IPS-18a (cell line): ENCODE results near the gene MAD1L1.

Source experiments
- H3K27ac ChIP-seq: one replicate; pipeline ENCODE4 v1.5.1; 2013; ENCODE audit warnings: low read length
- H3K27me3 ChIP-seq: one replicate; pipeline ENCODE4 v1.6.1; 2013; ENCODE audit warnings: mild to moderate bottlenecking, low read length; ENCODE audit not compliant: control insufficient read depth, insufficient read depth
- H3K36me3 ChIP-seq: one replicate; pipeline ENCODE4 v1.6.1; 2013; ENCODE audit warnings: low read depth, low read length; ENCODE audit not compliant: control insufficient read depth
- H3K4me1 ChIP-seq: one replicate; pipeline ENCODE4 v1.6.1; 2013; ENCODE audit warnings: low read depth, low read length; ENCODE audit not compliant: control insufficient read depth
- H3K4me3 ChIP-seq: one replicate; pipeline ENCODE4 v1.5.1; 2013; ENCODE audit warnings: low read length
- H3K9ac ChIP-seq: one replicate; pipeline ENCODE4 v1.6.1; 2013; ENCODE audit warnings: mild to moderate bottlenecking, low read length, moderate library complexity
- H3K9me3 ChIP-seq: one replicate; pipeline ENCODE4 v1.6.1; 2013; ENCODE audit warnings: low read depth, low read length; ENCODE audit not compliant: control insufficient read depth

The MAD1L1 gene

DNA sequence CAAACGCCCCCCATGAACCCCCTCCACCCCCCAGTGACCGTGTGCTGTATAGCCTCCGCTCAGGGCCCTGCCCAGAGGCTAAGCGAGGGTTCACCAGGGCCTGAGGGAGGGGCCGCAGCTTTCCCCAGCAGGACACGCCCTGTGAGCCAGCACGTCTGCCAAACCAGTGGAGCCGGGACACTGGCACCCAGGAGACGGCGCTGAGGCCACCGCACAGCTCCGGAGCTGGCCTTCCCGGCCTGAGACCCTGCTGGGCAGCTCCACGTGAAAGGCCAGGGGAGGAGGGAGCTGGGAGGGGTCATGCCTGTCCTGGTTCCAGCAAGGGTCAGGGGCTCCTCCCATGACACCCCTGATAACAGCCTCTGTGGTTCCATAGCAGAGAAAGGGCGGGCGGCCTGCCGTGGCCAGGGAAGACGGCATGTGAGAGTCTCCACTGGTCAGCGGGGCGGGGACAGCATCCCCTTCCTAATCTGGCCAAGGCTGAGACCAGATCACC is 284.4 kb downstream of the MAD1L1 start:
- Histone ChIP-seq H3K27me3 (no peaks in the 10 kb centered on the region), H3K4me1 (peaks cover 7% of the 10 kb centered on the region), H3K27ac (no peak overlapping the region), H3K9ac (no peak overlapping the region), H3K4me3 (no peak overlapping the region), H3K9me3 (no peaks in the 10 kb centered on the region), H3K36me3 (no peaks in the 10 kb centered on the region)

DNA sequence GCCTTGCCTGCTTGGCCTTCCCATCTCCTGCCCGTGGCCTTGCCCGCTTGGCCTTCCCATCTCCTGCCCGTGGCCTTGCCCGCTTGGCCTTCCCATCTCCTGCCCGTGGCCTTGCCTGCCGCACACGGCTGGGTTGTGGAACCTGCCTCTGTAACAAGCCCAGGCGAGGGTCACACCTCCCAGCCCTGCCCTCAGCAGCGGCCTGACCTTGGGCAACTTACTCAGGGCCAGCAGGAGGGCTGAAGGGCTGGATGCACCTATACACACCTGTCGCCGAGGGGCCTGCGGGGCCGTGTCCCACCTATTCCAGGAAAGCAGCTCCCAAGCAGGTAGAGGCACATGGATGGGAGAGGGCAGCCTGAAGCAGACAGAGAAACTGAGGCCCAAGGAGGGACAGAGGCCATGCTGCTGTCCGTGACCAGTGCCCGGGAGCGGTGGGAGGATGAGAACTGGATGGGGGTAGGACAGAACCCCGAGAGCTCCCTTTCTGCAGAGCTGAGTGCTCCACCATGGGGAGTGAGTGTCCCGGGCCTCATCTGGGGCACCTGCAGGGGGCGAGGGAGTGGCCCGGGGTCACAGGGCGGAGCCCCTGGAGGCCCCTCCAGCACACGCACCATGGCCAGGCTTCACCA is 285.0 kb downstream of the MAD1L1 start:
- H3K9me3 ChIP-seq: no peaks in the 10 kb centered on the region
- H3K36me3 ChIP-seq: no peaks in the 10 kb centered on the region
- no peak overlapping the region for H3K27ac ChIP-seq

DNA sequence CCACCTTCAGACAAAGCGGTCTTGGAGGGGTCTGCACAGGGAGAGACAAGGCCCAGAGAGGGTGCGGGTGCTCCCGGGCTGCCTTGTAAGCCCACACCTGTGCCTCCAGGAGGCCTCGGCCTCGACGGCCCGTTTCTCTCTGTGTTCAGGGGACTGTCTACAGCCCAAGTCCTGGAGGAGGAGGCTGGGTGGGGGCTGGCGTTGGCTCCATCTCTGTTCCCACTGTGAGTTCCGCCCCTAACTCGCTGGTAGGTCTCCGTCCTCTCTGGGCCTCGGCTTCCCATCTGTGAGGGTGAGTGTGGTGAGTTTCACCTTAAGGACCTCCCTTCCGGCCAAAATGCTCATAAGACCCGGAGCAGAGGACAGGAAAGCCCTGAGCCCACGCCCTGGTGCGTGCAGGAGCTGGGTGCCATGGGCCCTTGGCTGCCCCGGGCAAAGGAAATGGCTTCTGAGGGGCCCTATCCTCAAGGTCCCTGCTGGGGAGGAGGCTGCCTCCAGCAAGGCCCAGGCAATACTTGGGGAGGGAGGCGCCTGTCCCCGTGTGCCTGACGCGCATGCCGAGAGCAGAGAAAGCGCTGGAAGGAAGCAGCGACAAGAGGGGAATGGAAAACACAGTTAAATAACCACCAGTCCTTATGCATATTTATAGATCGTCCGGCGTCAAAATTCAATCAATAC is 285.8 kb downstream of the MAD1L1 start:
- Histone ChIP-seq H3K9me3 (no peaks in the 10 kb centered on the region), H3K36me3 (no peaks in the 10 kb centered on the region), H3K9ac (no peak overlapping the region), H3K27me3 (no peaks in the 10 kb centered on the region), H3K27ac (no peak overlapping the region), H3K4me1 (peaks cover 18% of the 10 kb centered on the region), H3K4me3 (no peak overlapping the region)

More for the DNA sequence above, 285.0 kb downstream of the MAD1L1 start:
- Histone ChIP-seq H3K27me3 (no peaks in the 10 kb centered on the region), H3K4me3 (no peak overlapping the region), H3K9ac (no peak overlapping the region), H3K4me1 (peaks cover 13% of the 10 kb centered on the region)

DNA sequence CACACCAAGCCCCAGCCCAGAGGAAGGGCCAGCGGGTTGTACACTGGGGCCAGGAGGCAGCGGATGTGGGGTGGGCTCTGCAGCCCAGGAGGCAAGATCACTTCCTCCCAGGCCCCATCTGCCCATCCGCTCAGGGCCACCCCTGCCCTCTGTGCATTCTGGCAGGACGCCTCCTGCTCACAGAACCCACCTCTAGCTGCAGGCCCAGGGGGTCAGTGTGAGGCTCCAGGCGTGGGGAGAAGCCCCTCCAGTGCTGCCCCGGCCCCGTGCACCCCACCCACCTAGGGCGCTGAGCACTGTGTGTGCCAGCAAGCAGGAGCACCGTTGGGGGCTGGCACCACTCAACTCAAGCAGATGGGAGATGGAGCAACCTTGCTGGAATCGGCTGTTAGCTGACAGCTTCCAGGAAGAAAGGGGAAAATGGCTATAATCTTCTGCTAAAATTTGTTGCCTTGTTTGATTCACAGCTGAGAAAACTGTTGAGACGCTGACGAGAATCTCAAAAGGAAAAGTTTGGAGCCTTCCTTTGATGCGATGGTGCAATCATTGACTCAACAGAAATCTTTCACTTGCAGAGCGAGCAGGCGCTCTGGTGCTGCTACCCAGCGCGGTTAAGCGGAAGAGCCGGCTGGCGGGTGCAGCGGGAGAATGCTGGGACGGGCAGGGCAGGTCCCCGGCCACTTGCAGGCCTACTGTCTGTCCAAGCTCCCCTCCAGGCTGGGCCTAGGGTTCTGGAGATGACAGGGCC is 286.5 kb downstream of the MAD1L1 start:
- H3K27me3 ChIP-seq: no peaks in the 10 kb centered on the region
- H3K9me3 ChIP-seq: no peaks in the 10 kb centered on the region
- peaks cover 18% of the 10 kb centered on the region for H3K4me1 ChIP-seq
- H3K9ac ChIP-seq: no peak overlapping the region
- H3K4me3 ChIP-seq: no peak overlapping the region
- no peaks in the 10 kb centered on the region for H3K36me3 ChIP-seq
- no peak overlapping the region for H3K27ac ChIP-seq

DNA sequence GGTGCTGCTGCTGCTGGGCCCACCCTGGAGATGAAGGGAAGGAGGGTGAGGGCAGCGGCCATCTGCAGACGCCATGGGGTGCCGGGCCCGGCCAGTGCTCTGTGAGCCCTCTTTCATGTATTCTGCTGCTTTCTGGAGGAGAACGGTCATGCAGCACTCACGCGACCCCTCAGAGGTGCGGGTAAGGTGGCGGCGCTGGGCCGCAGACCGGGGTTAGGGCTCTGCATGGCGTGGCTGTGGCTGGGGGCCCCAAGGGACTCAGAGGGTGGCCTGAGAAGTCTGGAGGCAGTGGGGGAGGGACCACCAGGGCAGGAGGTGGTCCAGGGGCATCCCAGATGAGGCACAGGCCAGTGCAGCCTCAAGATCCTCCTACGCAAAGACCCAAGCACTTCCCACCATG is 287.2 kb downstream of the MAD1L1 start:
- Histone ChIP-seq H3K9ac (no peak overlapping the region), H3K36me3 (no peaks in the 10 kb centered on the region), H3K4me3 (no peak overlapping the region), H3K27ac (no peak overlapping the region), H3K9me3 (no peaks in the 10 kb centered on the region), H3K27me3 (no peaks in the 10 kb centered on the region), H3K4me1 (peaks cover 18% of the 10 kb centered on the region)

DNA sequence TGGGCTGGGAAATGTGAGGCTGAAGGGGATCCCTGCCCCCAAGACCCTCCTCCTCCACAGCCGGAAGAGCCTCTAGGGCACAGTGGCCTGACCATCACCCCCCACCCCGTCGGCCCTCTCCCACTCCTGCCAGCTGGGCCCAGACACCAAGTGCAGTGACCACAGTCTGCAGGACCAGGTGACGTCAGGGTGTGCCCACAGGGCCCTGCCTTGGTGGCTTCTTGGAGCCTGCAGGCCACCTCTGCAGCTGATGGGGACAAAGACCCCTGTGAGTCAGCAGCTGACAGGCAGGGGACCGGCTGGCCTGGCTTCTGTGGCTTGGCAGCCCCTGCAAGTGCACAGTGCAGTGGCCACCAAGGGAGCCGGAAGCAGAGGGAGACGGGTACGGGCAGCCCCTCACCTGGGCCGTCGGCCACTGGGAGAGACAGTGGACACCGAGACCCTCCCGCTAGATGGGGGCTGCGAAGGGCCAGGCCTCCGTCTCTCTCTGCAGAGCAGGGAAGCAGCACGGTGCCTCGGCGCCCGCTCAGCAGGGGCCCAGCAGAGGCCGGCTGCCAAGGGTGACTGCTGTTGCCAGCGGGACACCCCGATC is 288.0 kb downstream of the MAD1L1 start:
- no peak overlapping the region for H3K27ac ChIP-seq
- H3K9me3 ChIP-seq: no peaks in the 10 kb centered on the region
- no peaks in the 10 kb centered on the region for H3K27me3 ChIP-seq
- peaks cover 18% of the 10 kb centered on the region for H3K4me1 ChIP-seq
- H3K4me3 ChIP-seq: no peak overlapping the region
- no peaks in the 10 kb centered on the region for H3K36me3 ChIP-seq
- no peak overlapping the region for H3K9ac ChIP-seq

DNA sequence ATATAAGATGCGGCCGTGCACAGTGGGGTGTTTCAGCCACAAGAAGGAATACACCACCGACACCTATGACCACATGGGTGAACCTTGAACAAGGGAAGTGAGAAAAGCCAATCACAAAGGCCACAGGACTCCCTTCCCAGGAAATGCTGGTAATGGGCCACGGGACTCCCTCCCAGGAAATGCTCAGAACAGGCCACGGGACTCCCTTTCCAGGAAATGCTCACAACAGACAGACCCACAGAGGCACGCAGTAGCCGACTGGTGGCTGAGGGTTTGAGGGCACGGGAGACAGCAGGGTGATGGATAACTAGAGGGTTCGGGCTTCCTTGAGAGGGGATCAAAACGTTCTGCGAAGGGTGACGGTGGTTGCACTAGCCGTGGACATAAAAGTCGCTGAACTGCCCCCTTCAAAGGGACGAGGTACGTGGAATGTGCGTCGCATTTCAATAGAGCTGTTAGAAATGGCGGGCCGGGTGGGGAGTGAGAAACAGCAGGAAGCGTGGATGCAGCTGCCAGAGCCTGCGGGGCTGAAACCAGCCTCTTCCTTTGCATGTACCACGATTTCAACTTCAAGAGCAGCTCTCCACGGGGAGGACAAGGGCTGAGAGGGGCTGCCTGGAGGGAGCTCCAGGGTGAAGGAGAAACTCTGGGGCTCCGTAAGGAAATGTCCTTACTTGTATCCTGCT is 288.7 kb downstream of the MAD1L1 start:
- Histone ChIP-seq H3K4me1 (peaks cover 18% of the 10 kb centered on the region), H3K27me3 (no peaks in the 10 kb centered on the region), H3K36me3 (no peaks in the 10 kb centered on the region), H3K9ac (no peak overlapping the region), H3K27ac (no peak overlapping the region), H3K9me3 (no peaks in the 10 kb centered on the region), H3K4me3 (no peak overlapping the region)

DNA sequence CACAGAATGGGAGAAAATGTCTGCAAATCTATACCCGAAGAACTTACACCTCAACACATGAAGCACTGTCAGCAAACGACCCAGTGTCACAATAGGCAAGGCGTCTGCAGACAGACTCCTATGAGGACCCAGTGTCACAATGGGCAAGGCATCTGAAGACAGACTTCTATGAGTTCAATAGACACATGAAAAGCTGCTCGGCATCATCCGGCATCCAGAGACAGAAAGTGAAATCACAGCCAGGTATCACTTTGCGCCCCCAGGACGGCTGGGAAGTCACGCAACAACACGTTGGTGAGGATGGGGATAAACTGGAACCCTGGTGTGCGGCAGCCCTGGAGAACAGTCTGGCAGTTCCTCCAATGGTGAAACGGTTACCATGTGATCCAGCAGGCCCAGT is 289.4 kb downstream of the MAD1L1 start:
- Histone ChIP-seq H3K4me3 (no peak overlapping the region), H3K36me3 (no peaks in the 10 kb centered on the region), H3K9ac (no peak overlapping the region), H3K27me3 (no peaks in the 10 kb centered on the region), H3K4me1 (peaks cover 18% of the 10 kb centered on the region), H3K9me3 (no peaks in the 10 kb centered on the region), H3K27ac (no peak overlapping the region)

DNA sequence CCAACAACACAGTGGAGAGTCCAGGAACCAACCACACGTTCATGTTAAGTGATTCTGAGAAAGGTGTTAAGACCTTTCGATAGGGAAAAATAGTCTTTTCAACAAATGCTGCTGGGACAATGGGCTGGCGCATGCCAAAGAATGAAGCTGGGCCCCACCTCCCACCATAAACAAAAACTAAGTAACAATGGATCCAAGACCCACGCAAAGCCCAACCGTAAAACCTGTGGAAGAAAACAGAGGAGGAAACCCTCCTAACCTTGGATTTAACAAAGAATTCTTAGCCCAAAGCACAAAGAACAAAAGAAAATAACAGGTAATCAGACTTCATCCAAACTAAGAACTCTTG is 289.8 kb downstream of the MAD1L1 start:
- Histone ChIP-seq H3K27ac (no peak overlapping the region), H3K4me3 (no peak overlapping the region), H3K4me1 (peaks cover 18% of the 10 kb centered on the region), H3K27me3 (no peaks in the 10 kb centered on the region), H3K9me3 (no peaks in the 10 kb centered on the region), H3K9ac (no peak overlapping the region), H3K36me3 (no peaks in the 10 kb centered on the region)

DNA sequence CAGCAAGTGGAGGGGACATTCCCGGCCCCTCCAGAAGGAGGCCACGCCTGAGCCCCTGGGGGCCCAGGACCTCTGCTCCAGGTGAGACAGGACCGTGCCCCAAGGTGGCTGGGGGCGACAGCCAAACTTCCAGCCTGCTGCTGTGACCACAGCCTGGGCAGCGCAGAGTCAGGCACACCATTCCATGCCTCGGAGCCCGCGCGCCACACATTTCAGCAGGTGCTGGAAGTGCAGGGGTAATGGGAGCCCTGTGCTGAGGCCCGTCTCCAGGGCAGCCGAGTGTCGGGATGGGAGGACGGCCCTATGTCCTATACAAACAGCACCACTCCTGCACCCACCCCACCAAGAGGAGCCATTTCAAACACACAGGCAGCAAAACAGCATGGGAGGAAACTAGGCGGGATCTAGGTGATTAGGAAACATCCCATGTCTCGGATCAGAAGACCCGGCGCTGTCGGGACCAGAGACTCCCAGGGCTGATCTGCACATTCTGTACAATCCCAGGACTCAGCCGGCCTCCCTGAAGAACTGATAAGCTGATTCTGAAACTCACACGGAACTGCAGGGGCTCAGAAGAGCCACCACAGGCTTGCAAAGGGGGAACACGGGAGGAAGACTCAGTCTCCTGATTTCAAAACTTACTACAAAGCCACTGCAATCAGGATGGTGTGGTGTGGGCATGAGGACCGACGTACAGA is 290.4 kb downstream of the MAD1L1 start:
- Histone ChIP-seq H3K27me3 (no peaks in the 10 kb centered on the region), H3K27ac (no peak overlapping the region), H3K9me3 (no peaks in the 10 kb centered on the region), H3K4me1 (peaks cover 18% of the 10 kb centered on the region), H3K9ac (no peak overlapping the region), H3K36me3 (no peaks in the 10 kb centered on the region), H3K4me3 (no peak overlapping the region)
